Natural killer cell (primary cell): ENCODE data around the gene UST. TPM values are rescaled to one million over a fixed set of nuclear protein-coding genes. Genes with fewer than 3 reads are reported as not detected.

Source experiments
- ATAC-seq, 3 donors: fragments of 150-1000 bp in 2 of 3; fragments of 200-7000 bp in 1 of 3; cut with Tn5 transposase; 1 replicate in 1 of 3; 2 replicates in 2 of 3; pipeline ENCODE4 v1.10.0; 2021; ENCODE audit warnings: mild to moderate bottlenecking in 2 of 3, moderate library complexity in 2 of 3
- DNase-seq, 2 donors: peaks; one replicate each; pipeline versions ENCODE4 v3.0.0 to v3.0.0-alpha.2; 2013 to 2021; ENCODE audit warnings: mixed read lengths in 1 of 2
- H3K27ac ChIP-seq: one replicate; pipeline ENCODE4 v1.5.1; 2013; ENCODE audit warnings: mild to moderate bottlenecking, low read length
- H3K27me3 ChIP-seq: one replicate; pipeline ENCODE4 v1.6.1; 2013; ENCODE audit warnings: low read length; ENCODE audit not compliant: control insufficient read depth, insufficient read depth
- H3K36me3 ChIP-seq: one replicate; pipeline ENCODE4 v1.6.1; 2013; ENCODE audit warnings: low read length; ENCODE audit not compliant: control insufficient read depth, insufficient read depth
- H3K4me1 ChIP-seq: one replicate; pipeline ENCODE4 v1.6.1; 2013; ENCODE audit warnings: low read length; ENCODE audit not compliant: control insufficient read depth, insufficient read depth
- H3K4me3 ChIP-seq: one replicate; pipeline ENCODE4 v1.5.1; 2013; ENCODE audit warnings: low read length
- H3K9me3 ChIP-seq: one replicate; pipeline ENCODE4 v1.6.1; 2013; ENCODE audit warnings: low read length; ENCODE audit not compliant: control insufficient read depth, insufficient read depth
- H3K27ac Mint-ChIP-seq, 2 donors: one replicate each; pipeline ENCODE4 v1.8.0; 2022; ENCODE audit warnings: mild to moderate bottlenecking in 2 of 2, mixed read lengths in 2 of 2, moderate library complexity in 1 of 2
- H3K27me3 Mint-ChIP-seq, 2 donors: one replicate each; pipeline ENCODE4 v1.8.0; 2022; ENCODE audit warnings: low read depth in 2 of 2, mixed read lengths in 2 of 2
- H3K36me3 Mint-ChIP-seq: one replicate; pipeline ENCODE4 v1.8.0; 2022; ENCODE audit warnings: mixed read lengths
- H3K4me1 Mint-ChIP-seq, 2 donors: one replicate each; pipeline ENCODE4 v1.8.0; 2022; ENCODE audit warnings: mixed read lengths in 2 of 2
- H3K4me3 Mint-ChIP-seq: one replicate; pipeline ENCODE4 v1.8.0; 2022; ENCODE audit warnings: mild to moderate bottlenecking, moderate library complexity, mixed read lengths
- H3K9me3 Mint-ChIP-seq, 2 donors: one replicate each; pipeline ENCODE4 v1.8.0; 2022; ENCODE audit warnings: mixed read lengths in 2 of 2
- CTCF ChIP-seq: fragments of 200-600 bp; IDR thresholded peaks from one replicate; pipeline ENCODE4 v1.8.0; 2022; ENCODE audit warnings: antibody characterized with exemption
- WGBS: methylation state at CpG from one replicate; pipeline ENCODE4 v1.1.7; 2013; ENCODE audit warnings: missing lambda C conversion rate; ENCODE audit not compliant: insufficient coverage; 5-methylcytosine and 5-hydroxymethylcytosine counted together
- intact Hi-C: fragments of 100-400 bp; cut with micrococcal nuclease; formaldehyde crosslinking; loops from one replicate; pipeline ENCODE4 v1.14.2; 2022
- total RNA-seq, 4 donors: library from RNA; stranded (reverse); fragments of 120-200 nt in 1 of 4; gene quantifications; one replicate each; pipeline versions ENCODE4 v1.2.3 to v1.2.4, GENCODE V29; 2013 to 2022

UST gene
- total RNA-seq, 3 donors from 2014 or later (not counting 1 experiment from before 2014, with no cell fraction given), result 6.3 to 11.9 (median 10.6) TPM

DNA sequence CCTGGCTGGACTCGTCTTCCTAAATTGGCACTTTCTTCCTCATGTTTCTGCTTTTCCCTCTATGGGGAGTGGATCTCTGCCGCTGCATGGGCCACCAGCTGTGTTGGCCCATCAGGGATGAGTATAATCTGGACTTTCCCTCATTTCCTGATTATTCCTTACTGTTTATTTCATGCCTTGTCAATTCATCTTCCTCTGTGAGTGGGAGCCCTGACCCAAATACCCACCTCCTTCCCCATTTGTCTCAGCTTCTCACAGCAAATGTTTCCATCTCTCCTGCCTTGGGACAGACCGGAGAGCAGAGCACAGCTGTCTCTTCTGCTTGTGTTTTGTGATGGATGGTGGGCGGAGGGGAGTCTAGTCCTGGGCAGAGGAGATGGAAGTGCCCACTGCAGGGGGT, 212.7 kb downstream of the UST start:
- Histone ChIP-seq H3K4me3 (no peak overlapping the region), H3K9me3 (no peaks in the 10 kb centered on the region), H3K4me1 (no peaks in the 10 kb centered on the region), H3K27me3 (no peaks in the 10 kb centered on the region), H3K36me3 (peaks cover 5% of the 10 kb centered on the region), H3K27ac (no peak overlapping the region)
- H3K27me3 Mint-ChIP-seq, result no peaks in the 10 kb centered on the region
- H3K4me3 Mint-ChIP-seq, result no peak overlapping the region
- peaks cover 0 to 5% of the 10 kb centered on the region in 2 donors for H3K4me1 Mint-ChIP-seq
- no peak for DNase-seq
- no peak for TF ChIP-seq CTCF
- WGBS, result 94% methylated on average over 4 of the region's 4 CpGs
- no peaks in the 10 kb centered on the region for H3K9me3 Mint-ChIP-seq
- no peak for ATAC-seq
- intact Hi-C loops, result no loop called here
- H3K27ac Mint-ChIP-seq, result no peak overlapping the region
- H3K36me3 Mint-ChIP-seq, result no peaks in the 10 kb centered on the region

DNA sequence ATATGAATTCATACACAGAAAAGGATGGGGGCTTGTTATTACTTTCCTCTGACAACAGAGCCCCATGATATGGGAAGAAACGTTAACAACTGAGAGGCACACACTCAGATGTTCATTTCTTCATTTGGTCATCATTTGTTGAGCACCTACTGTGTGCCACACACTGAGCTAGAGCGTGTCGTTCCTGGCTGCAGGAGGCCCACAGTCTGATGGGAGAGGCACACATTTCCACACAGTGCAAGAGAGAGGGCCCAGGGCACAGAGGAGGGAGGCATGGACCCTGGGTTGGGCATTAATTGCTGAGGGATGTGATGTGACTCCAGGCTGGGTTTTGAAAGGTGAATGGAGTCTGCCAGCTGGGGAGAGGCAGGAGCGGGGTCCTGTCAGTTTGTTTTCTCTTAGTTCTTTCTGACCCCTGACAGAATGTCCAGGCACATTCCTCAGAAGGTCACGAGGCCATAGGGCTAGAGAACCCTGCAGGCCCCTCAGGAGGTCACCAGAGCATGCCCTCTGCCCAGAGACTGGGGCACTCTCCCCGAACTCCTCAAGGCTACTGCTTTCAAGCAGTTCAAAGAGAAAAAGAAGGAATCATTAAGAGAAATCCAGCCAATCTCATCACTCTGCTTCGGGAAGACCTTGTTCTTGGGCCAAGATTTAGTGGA, 216.2 kb downstream of the UST start:
- Histone ChIP-seq H3K36me3 (peaks cover 14% of the 10 kb centered on the region), H3K4me3 (no peak overlapping the region), H3K4me1 (no peaks in the 10 kb centered on the region), H3K27me3 (no peaks in the 10 kb centered on the region), H3K27ac (no peak overlapping the region), H3K9me3 (no peaks in the 10 kb centered on the region)
- WGBS, result 92% methylated on average over 6 of the region's 7 CpGs
- intact Hi-C loops, result no loop called here
- H3K27ac Mint-ChIP-seq, result no peak overlapping the region
- no peaks in the 10 kb centered on the region for H3K9me3 Mint-ChIP-seq
- H3K27me3 Mint-ChIP-seq, result no peaks in the 10 kb centered on the region
- peaks cover 0 to 5% of the 10 kb centered on the region in 2 donors for H3K4me1 Mint-ChIP-seq
- no peak overlapping the region for H3K4me3 Mint-ChIP-seq
- H3K36me3 Mint-ChIP-seq, result no peaks in the 10 kb centered on the region
- no peak for TF ChIP-seq CTCF
- ATAC-seq (no peak), DNase-seq (no peak)

GRCh38 chr6:148963738-148964137, 216.9 kb downstream of the UST start:
- Mint-ChIP-seq H3K27me3 (no peaks in the 10 kb centered on the region), H3K4me1 (peaks cover 0 to 4% of the 10 kb centered on the region in 2 donors), H3K36me3 (no peaks in the 10 kb centered on the region), H3K27ac (no peak overlapping the region), H3K9me3 (no peaks in the 10 kb centered on the region), H3K4me3 (no peak overlapping the region)
- ATAC-seq, result no peak
- Histone ChIP-seq H3K4me3 (no peak overlapping the region), H3K27me3 (no peaks in the 10 kb centered on the region), H3K9me3 (no peaks in the 10 kb centered on the region), H3K4me1 (no peaks in the 10 kb centered on the region), H3K27ac (no peak overlapping the region), H3K36me3 (peaks cover 16% of the 10 kb centered on the region)
- intact Hi-C loops, result no loop called here
- no peak for DNase-seq
- WGBS, result 95% methylated on average over 5 of the region's 5 CpGs
- TF ChIP-seq CTCF, result no peak

GRCh38 chr6:148964467-148964866, 217.6 kb downstream of the UST start:
- H3K27me3 ChIP-seq, result no peaks in the 10 kb centered on the region
- H3K27me3 Mint-ChIP-seq, result no peaks in the 10 kb centered on the region
- intact Hi-C loops, result no loop called here
- no peaks in the 10 kb centered on the region for H3K36me3 Mint-ChIP-seq
- no peak overlapping the region for H3K4me3 Mint-ChIP-seq
- peaks cover 16% of the 10 kb centered on the region for H3K36me3 ChIP-seq
- no peaks in the 10 kb centered on the region for H3K4me1 ChIP-seq
- H3K9me3 ChIP-seq, result no peaks in the 10 kb centered on the region
- H3K27ac ChIP-seq, result no peak overlapping the region
- H3K4me3 ChIP-seq, result no peak overlapping the region
- H3K9me3 Mint-ChIP-seq, result no peaks in the 10 kb centered on the region
- H3K27ac Mint-ChIP-seq, result no peak overlapping the region
- H3K4me1 Mint-ChIP-seq, result no peaks in the 10 kb centered on the region
- ATAC-seq, result no peak
- TF ChIP-seq CTCF, result no peak
- WGBS, result 99% methylated on average over 13 of the region's 13 CpGs
- no peak for DNase-seq
